Gastroesophageal sphincter (tissue), 3 donors: Measurements from ENCODE around the gene SPAG16.

Experiments
- EP300 ChIP-seq: sonication (generic); formaldehyde crosslinking; IDR thresholded peaks from one replicate; pipeline ENCODE4 v1.6.1; 2017; ENCODE audit warnings: antibody characterized with exemption, mild to moderate bottlenecking
- POLR2AphosphoS5 ChIP-seq: sonication (generic); formaldehyde crosslinking; IDR thresholded peaks from one replicate; pipeline ENCODE4 v1.6.1; 2017; ENCODE audit warnings: antibody characterized with exemption
- TF ChIP-seq, protein P1 (sequence below), 4 experiments: fragments of 200-600 bp in 2 of 4; fragments of 450-650 bp in 2 of 4; sonication (generic) in 1 of 4; IDR thresholded peaks; one replicate each; pipeline ENCODE4 v1.5.1; 2017 to 2019; ENCODE audit warnings: antibody characterized with exemption in 4 of 4, mild to moderate bottlenecking in 2 of 4, moderate library complexity in 2 of 4

DNA sequence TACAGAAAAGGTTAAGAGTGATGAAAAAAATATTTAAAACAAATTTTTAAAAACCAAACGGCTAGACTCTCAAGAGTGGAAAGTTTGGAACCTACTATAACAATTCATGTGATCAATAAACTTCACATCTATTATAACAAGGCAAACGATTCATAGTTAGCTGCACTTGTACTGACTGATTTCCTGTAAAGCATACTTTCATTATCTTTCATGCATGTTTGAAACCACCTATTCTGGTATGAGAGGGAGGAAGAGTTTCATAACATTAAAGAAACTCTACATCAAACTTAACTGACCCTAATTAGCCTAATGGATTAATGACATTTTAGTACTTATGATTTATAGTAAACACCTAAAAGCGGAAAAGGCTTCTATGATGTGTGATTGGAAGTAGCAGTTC, 1082.9 kb downstream of the SPAG16 start:
- TF ChIP-seq, protein P1, sequence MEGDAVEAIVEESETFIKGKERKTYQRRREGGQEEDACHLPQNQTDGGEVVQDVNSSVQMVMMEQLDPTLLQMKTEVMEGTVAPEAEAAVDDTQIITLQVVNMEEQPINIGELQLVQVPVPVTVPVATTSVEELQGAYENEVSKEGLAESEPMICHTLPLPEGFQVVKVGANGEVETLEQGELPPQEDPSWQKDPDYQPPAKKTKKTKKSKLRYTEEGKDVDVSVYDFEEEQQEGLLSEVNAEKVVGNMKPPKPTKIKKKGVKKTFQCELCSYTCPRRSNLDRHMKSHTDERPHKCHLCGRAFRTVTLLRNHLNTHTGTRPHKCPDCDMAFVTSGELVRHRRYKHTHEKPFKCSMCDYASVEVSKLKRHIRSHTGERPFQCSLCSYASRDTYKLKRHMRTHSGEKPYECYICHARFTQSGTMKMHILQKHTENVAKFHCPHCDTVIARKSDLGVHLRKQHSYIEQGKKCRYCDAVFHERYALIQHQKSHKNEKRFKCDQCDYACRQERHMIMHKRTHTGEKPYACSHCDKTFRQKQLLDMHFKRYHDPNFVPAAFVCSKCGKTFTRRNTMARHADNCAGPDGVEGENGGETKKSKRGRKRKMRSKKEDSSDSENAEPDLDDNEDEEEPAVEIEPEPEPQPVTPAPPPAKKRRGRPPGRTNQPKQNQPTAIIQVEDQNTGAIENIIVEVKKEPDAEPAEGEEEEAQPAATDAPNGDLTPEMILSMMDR (IDR thresholded peaks at IDR 0.05): no peak
- TF ChIP-seq EP300: no peak
- TF ChIP-seq POLR2AphosphoS5: no peak
